Small intestine (tissue), 7 donors: Measurements from ENCODE around the gene FAM83D. TPM values are rescaled to one million over a fixed set of nuclear protein-coding genes. Genes with fewer than 3 reads are reported as not detected.
"Not testable (repeated sequence)": the region's sequence is repeated elsewhere in the genome, so short reads cannot be mapped to it uniquely, and the experiment has no call there.

Source experiments
- DNase-seq, 2 donors: peaks; one replicate each; pipeline versions ENCODE4 v3.0.0 to v3.0.0-alpha.2; 2013
- FAIRE-seq: peaks from 2 replicates; lab custom pipeline; 2012; peaks lifted over from hg19 to GRCh38; lab: Jason Lieb, UNC
- H3K27ac ChIP-seq, 3 donors: one replicate each; pipeline ENCODE4 v1.5.1; 2013; ENCODE audit warnings: low read length in 2 of 3, mild to moderate bottlenecking in 2 of 3, control low read depth in 1 of 3, inconsistent platforms in 1 of 3, low read depth in 1 of 3, moderate library complexity in 1 of 3
- H3K27me3 ChIP-seq, 3 donors: one replicate each; pipeline ENCODE4 v1.6.1; 2013; ENCODE audit warnings: low read length in 3 of 3, inconsistent platforms in 1 of 3; ENCODE audit not compliant: control insufficient read depth in 3 of 3, insufficient read depth in 3 of 3
- H3K36me3 ChIP-seq, 3 donors: one replicate each; pipeline ENCODE4 v1.6.1; 2013; ENCODE audit warnings: low read length in 3 of 3, inconsistent platforms in 1 of 3, low read depth in 1 of 3, mild to moderate bottlenecking in 1 of 3, moderate library complexity in 1 of 3; ENCODE audit not compliant: control insufficient read depth in 3 of 3, insufficient read depth in 2 of 3
- H3K4me1 ChIP-seq, 3 donors: one replicate each; pipeline ENCODE4 v1.6.1; 2013; ENCODE audit warnings: low read length in 2 of 3, inconsistent platforms in 1 of 3, low read depth in 1 of 3, mild to moderate bottlenecking in 1 of 3, moderate library complexity in 1 of 3; ENCODE audit not compliant: control insufficient read depth in 3 of 3, insufficient read depth in 2 of 3
- H3K4me3 ChIP-seq, 3 donors: one replicate each; pipeline ENCODE4 v1.5.1; 2013; ENCODE audit warnings: low read length in 3 of 3, control low read depth in 1 of 3, inconsistent platforms in 1 of 3, low read depth in 1 of 3, mild to moderate bottlenecking in 1 of 3, moderate library complexity in 1 of 3
- H3K9me3 ChIP-seq, 2 donors: one replicate each; pipeline ENCODE4 v1.6.1; 2013; ENCODE audit warnings: low read depth in 1 of 2, low read length in 1 of 2; ENCODE audit not compliant: control insufficient read depth in 2 of 2, insufficient read depth in 1 of 2
- WGBS, 3 donors: extraction: QIAGEN DNeasy Blood & Tissue Kit; methylation state at CpG; one replicate each; pipeline ENCODE4 v1.1.7; 2013; 5-methylcytosine and 5-hydroxymethylcytosine counted together
- polyA plus RNA-seq, 4 donors: library from polyadenylated mRNA; stranded (reverse) in 3 of 4; unstranded in 1 of 4; fragments of 200-250 nt in 3 of 4; fragments of 120-200 nt in 1 of 4; gene quantifications; one replicate each; pipeline versions ENCODE4 v1.2.1 to v1.2.3, GENCODE V29; 2013
- donor health status: healthy with polysubstance abuse.
- donor health status: control.
- donor health status: control.
- donor health status: Bipolar disorder and iron deficiency.
- donor health status: healthy.

FAM83D gene
- polyA plus RNA-seq, 4 donors = 1.1 to 11.6 (median 4.5) TPM

- H3K27me3 ChIP-seq, DNase-seq, FAIRE-seq, H3K4me1 ChIP-seq, H3K4me3 ChIP-seq, H3K9me3 ChIP-seq, H3K27ac ChIP-seq: not testable (repeated sequence)
- H3K36me3 ChIP-seq = peaks cover 3 to 33% (median 7%) of the 10 kb centered on the region in 3 donors
- WGBS, 3 donors = 83 to 100% (median 96%) methylated on average over 1 of the region's 1 CpG
These were observed 70.6 kb downstream of the FAM83D start for GRCh38 chr20:38996866-38997265.

GRCh38 chr20:38997622-38998021 lies 71.4 kb downstream of the FAM83D start:
- Histone ChIP-seq H3K4me1 (no peaks in the 10 kb centered on the region), H3K27me3 (no peaks in the 10 kb centered on the region), H3K36me3 (peaks cover 4 to 37% (median 11%) of the 10 kb centered on the region in 3 donors), H3K9me3 (no peaks in the 10 kb centered on the region), H3K4me3 (no peak overlapping the region), H3K27ac (no peak overlapping the region)
- 55 to 84% (median 80%) methylated on average over 8 of the region's 8 CpGs for WGBS, 3 donors
- DNase-seq (no peak), FAIRE-seq (no peak)

GRCh38 chr20:38999217-38999616 lies 73.0 kb downstream of the FAM83D start:
- Histone ChIP-seq H3K4me1 (no peaks in the 10 kb centered on the region), H3K9me3 (no peaks in the 10 kb centered on the region), H3K4me3 (no peak overlapping the region), H3K27ac (no peak overlapping the region), H3K27me3 (no peaks in the 10 kb centered on the region), H3K36me3 (peaks cover 8 to 36% (median 16%) of the 10 kb centered on the region in 3 donors)
- no peak for FAIRE-seq
- no peak for DNase-seq
- WGBS, 3 donors = 75 to 89% (median 88%) methylated on average over 3 of the region's 3 CpGs

GRCh38 chr20:38999965-39000910 lies 74.0 kb downstream of the FAM83D start:
- Histone ChIP-seq H3K9me3 (no peaks in the 10 kb centered on the region), H3K36me3 (peaks cover 8 to 40% (median 16%) of the 10 kb centered on the region in 3 donors), H3K4me3 (no peak overlapping the region), H3K4me1 (no peaks in the 10 kb centered on the region), H3K27me3 (no peaks in the 10 kb centered on the region), H3K27ac (no peak overlapping the region)
- 83 to 93% (median 88%) methylated on average over 6 of the region's 6 CpGs for WGBS, 3 donors
- no peak for DNase-seq
- FAIRE-seq = no peak

Other genes with a start within 250 kb of the FAM83D start
- under 1 TPM in 1 of 4 donors, not detected in 3; 0.18 TPM for gene SLC32A1, start 201.9 kb upstream of the FAM83D start, polyA plus RNA-seq
- 1 to 10 TPM; 4.7 to 7.9 (median 6.8) TPM for gene ACTR5, start 178.0 kb upstream of the FAM83D start, polyA plus RNA-seq
- 10 to 100 TPM in 1 of 4 donors, 1 to 10 TPM in 2, under 1 TPM in 1; 0.89 to 11.9 (median 3.7) TPM for gene PPP1R16B, start 120.7 kb upstream of the FAM83D start, polyA plus RNA-seq
- 10 to 100 TPM in 1 of 4 donors, 1 to 10 TPM in 3; 6.5 to 10.8 (median 8.5) TPM for gene DHX35, start 35.9 kb downstream of the FAM83D start, polyA plus RNA-seq